ENCODE measurements around the gene MAML3.

DNA sequence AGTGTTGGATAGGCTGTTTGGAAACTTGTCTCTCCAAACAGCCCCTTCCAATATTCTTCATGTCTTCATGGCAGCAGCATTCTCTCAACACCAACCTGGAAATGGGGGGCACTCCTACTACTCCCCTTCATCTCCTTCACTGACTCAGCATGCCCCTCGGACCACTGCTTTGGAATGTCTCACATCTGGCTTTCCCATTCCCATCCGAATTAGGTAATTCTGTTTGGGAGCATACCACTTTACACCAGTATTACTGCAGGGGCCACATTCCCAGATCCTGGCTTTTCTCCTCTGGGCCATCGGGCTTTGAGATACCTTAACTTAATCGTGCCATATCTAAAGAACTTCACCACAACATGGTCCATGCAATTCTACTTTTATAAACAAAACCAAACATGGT, 100.8 kb downstream of the MAML3 start:
- no peak for TF ChIP-seq CTCF (IDR thresholded peaks at IDR 0.05; ENCODE audit: poor library complexity)
- TF ChIP-seq EZH2 (IDR thresholded peaks at IDR 0.05; ENCODE audit: borderline replicate concordance), result no peak

Measured in hepatocyte (in vitro differentiated cells).